HG03045 (cell line): ENCODE results near the gene GNAZ.

ENCODE experiments used
- ATAC-seq: cut with Tn5 transposase; IDR thresholded peaks from one replicate; pipeline ENCODE4 v1.9.1; 2021; ENCODE audit warnings: mild to moderate bottlenecking, moderate library complexity; ENCODE audit not compliant: unreplicated experiment

GNAZ gene

GRCh38 chr22:23075525-23076216 is 5.4 kb downstream of the GNAZ start:
- ATAC-seq = no peak

DNA sequence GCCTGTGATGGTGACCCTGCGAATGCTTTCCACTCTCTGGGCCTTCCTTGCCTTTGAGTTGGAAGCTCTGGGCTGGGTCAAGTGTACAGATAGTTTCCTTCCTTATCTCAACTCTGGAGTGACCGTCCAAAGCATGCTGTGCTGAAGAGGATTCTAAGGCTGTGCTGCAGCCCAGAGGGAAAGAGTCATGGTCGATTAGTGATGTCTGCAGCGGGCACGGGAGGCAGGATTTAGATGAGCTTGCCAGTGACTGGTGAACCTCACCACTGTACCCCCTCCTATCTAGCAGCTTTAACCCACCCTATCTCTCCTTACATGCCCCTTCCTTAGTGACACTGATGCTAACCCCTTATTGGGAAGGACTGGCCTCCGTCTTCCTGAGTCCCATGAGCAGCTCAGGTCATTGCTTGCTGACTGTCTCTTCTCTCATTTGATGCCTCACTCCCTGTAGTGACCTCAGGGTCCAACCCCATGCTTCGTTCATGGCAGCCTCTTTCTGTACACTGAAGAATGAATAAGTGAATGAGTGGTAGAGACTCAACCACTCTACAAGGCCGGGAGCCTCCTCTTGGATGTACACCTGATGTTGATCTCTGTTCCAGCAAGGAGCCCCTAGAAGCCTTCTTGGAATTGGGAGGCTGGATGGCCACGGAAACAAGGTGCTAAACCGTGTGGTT is 6.7 kb downstream of the GNAZ start:
- ATAC-seq = no peak

GRCh38 chr22:23077627-23078461 is 7.5 kb downstream of the GNAZ start:
- ATAC-seq = no peak

DNA sequence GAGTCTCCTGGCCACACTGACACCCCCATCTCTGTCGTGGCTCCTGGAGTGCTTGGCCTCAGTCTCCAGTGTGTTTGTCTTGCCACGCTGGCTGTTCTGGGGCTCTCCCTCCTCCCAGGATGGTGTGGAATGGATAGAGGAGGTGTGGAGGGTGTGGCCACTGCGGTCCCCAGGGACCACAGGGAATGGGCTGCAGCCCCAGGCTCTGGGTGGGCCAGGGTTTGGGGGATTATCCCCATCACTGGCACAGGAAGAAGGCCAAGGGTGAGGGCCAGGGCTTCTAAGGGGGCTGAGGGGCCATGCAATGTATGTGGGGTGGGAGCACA is 8.1 kb downstream of the GNAZ start:
- ATAC-seq = no peak

- ATAC-seq = no peak
Observed at GRCh38 chr22:23079240-23079768, 9.0 kb downstream of the GNAZ start.

GRCh38 chr22:23079814-23080521 is 9.6 kb downstream of the GNAZ start:
- ATAC-seq = no peak

DNA sequence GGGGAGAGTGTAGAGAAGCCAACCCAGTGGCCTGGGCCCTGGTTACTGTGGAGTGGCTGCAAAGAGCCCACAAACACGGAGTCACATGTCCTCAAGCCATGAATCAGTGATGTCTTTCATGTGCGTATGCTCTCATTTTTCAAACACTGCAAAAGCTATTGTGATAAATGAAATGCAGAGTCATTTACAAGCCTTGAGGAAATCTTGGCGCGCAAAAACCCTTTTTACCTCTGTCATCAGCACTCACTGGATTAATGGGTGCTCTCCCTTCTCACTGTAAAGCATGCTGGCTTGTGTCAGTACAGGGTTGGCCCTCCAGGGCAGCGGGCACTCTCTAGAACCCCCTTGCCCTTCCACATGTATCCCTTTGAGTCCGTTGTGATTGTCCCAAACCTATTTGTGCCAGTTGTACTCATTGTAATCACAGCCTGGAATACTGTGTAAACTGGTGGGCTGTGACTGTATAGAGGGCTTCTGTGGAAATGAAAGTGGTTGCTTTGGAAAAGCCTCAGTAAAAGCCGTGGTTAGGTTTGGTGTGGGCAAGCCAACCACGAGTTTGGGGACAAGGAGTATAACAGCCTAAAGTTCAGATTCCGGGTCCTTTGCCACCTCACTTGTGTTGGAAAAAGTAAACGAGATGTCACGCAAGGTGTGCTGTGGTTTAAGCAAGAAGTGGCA is 10.4 kb downstream of the GNAZ start:
- no peak for ATAC-seq

DNA sequence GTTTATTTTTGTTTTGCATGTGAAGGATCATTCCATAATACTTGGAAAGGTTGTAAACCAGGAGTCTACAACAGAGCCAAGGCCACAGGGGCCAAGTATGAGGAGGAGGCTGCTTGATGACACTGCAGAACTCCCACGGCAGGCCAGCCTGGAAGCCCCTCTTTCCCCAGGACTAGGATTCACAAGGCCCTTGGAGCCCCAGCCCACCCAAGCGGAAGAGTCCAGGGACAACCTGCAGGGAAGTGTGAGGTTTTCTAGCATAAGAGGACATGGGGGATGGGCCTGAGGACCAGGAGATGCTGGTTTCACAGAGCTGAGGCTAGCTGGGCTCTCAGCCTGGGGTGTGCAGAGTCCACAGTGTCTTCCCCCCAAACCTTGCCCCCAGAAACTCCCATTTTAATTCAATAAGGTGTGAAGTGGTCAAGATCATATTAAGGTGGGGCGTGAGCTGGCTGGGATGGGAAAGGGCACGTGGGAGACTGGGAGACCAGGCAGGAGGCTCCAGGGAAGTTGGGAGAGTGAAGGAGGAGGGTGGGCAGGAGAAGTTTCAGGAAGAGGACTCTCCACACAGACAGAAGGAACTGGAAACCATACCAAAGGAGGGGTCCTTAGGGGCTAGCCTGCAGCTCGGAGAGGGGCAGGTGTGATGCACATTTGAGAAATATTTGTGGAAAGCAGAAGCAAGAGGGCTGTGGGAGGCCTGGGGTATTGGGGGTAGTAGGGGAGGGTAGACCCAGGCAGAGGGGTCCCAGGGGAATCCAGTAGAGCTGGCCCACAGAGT is 12.4 kb downstream of the GNAZ start:
- ATAC-seq = no peak

DNA sequence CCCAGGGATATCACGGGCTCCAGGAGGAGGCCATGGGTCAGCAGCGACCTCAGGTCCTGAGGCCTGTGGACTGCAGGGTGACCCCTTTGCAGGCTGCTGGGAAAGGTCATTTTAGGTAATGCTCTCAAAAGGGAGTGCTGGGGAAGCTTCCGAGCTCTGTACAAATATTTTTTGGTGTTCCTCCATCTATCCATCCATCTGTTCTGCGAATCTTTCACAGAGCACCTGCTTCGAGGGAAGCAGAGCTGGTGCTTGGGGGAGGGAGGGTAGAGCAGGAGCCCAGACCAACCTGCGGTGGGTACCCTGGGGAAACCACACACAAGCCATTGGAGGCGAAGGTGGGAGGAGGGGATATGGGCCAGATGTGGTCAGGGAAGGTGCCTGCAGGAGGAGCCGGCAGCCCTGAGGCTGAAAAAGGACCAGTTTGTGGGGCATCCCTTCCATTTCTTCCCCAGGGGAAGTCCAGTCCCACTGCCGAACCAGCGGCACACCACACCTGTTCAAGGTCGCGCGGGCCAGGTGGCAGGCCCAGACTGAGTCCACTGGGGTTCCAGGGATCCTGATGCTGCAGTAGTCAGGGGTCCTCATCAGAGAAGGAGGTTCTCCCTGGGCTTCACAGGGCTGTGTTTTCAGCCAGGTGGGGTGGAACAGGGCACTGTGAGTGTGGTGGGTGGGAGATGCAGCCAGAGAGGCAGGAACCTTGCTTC is 13.1 kb downstream of the GNAZ start:
- no peak for ATAC-seq

DNA sequence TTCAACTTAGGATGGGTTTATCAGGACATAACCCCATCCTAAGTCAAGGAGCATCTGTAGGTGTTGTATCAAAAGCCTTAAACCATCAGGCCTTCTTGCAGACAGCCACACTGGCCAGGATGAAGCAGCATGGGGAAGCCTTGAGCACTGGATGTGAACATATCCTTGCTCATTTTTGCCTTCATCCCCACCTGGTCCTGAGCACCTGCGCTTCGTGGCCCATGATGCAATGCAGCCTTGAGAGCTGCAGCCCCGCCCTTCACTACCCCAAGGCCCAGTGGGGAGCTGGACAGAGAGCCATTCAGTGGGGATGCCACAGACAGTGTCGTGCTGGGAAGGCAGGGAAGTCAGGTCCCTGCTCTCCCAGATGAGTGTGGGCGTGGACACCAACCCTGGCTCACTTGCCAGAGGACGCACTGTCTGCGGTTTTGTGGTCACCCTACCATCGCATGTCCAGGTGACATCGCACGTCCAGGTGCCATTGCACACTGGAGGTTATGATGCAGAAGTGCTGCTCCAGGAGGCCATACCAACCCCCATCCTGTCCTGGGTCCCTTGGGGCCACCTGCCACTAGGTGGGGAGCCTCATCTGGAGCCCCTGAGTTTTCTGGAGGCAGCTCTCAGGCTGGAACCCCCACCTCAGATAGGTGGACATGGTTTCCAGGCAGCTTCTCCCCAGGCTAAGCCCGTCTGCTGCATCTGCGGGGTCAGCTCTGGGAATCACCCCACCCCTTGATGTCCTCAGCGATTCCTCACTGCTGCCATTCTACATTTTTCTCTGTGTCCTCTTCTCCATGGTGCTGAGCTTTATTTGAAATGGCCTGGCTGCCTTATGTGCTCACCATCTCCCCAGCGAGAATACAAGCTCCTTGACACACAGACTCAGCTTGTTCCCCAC is 14.4 kb downstream of the GNAZ start:
- no peak for ATAC-seq

- ATAC-seq = no peak
Observed at GRCh38 chr22:23085351-23085671, 15.0 kb downstream of the GNAZ start.

DNA sequence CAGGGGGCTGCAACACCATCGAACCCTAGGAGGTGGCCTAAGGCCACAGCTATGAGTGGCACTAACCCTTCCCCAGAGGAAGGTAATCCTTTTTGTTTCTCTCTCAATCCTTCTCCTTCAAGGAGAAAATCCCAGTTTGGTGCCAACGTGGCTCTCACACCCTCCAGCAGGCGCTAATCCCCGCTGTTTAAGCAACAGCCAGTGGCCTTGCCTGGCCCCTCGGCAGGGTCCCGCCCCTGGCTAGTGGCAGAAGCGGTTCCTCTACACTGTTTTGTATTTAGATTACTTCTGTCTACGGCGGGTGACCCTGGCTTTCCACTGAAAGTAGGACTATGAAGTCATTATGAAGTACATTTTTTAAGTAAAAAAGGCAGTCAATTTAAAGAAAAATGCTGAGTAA is 15.5 kb downstream of the GNAZ start:
- ATAC-seq = no peak

- no peak for ATAC-seq
Observed at GRCh38 chr22:23086263-23086662, 15.9 kb downstream of the GNAZ start.

GRCh38 chr22:23086787-23087186 is 16.5 kb downstream of the GNAZ start:
- ATAC-seq = no peak

GRCh38 chr22:23088199-23088604 is 17.9 kb downstream of the GNAZ start:
- no peak for ATAC-seq

- ATAC-seq = no peak
Observed at GRCh38 chr22:23089010-23089409, 18.7 kb downstream of the GNAZ start.

DNA sequence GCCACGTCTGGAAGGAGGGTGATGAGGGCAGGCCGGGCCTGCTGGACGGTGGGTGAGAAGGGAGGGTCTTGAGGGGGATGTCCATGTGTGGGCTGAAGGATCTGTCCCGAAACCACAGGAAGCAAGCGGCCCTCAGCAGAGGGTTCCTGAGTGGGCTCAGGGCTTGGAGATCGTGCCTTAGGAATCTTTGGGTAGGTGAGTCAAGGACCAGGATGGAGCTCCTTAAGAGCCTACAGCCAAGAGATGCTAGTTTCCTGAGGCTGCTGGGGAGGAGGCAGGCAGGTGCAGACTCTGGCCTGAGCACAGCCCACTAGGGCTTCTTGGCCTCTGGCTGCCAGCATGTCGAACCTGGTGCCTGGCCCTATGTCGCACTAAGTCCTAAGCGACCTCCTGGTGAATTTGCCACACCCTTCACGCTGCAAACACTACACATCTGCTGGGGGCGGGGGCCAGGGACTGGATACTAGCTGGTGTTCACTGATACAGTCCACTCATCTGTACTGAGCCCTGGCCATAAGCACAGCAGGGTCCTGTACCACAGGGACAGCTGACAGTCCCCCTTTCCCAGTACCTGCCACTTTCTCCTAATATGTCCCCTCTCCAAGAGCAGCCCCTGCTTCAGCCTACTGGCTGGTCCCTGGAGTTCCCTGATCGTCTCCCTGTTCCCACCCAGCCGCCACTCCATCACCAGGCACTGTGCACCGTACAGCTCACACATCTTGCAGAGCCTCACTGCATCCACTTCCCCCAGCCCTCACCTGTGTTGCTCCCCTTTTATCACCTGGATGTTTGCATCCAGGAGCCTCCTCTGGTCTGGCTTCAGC is 19.5 kb downstream of the GNAZ start:
- no peak for ATAC-seq

- ATAC-seq = no peak
Observed at GRCh38 chr22:23090457-23090835, 20.1 kb downstream of the GNAZ start.
